Bronchial epithelial cell (primary cell): ENCODE measurements around the gene ZNF646. TPM values are rescaled to one million over a fixed set of nuclear protein-coding genes. Genes with fewer than 3 reads are reported as not detected.

Experiments
- DNase-seq: peaks from one replicate; pipeline ENCODE4 v3.0.0-alpha.2; 2010; ENCODE audit warnings: low read depth
- FAIRE-seq: peaks from 2 replicates; lab custom pipeline; 2011; peaks lifted over from hg19 to GRCh38; lab: Jason Lieb, UNC
- H3K27me3 ChIP-seq: 2 replicates; pipeline ENCODE4 v1.5.1; 2011; ENCODE audit warnings: low read length; ENCODE audit not compliant: control insufficient read depth, insufficient read depth
- H3K36me3 ChIP-seq: 2 replicates; pipeline ENCODE4 v1.5.1; 2011; ENCODE audit warnings: low read length; ENCODE audit not compliant: control insufficient read depth, insufficient read depth
- H3K4me3 ChIP-seq: 2 replicates; pipeline ENCODE4 v1.5.1; 2011; ENCODE audit warnings: mild to moderate bottlenecking, low read depth, low read length, control low read depth
- total RNA-seq: library from RNA; depleted of rRNA; stranded (reverse); fragments of >200 nt; gene quantifications from 2 replicates; pipeline ENCODE4 v1.2.1, GENCODE V29; 2014
- TF ChIP-seq, protein P1 (sequence below): IDR thresholded peaks from 2 replicates; pipeline ENCODE4 v1.5.1; 2011; ENCODE audit warnings: mild to moderate bottlenecking, moderate library complexity, low read length, control low read depth, inconsistent platforms; ENCODE audit not compliant: insufficient read depth, severe bottlenecking

Gene ZNF646
- total RNA-seq, 1 donor from 2014 or later: 6.3 TPM

GRCh38 chr16:31110106-31111034, 36.1 kb downstream of the ZNF646 start:
- no peak for DNase-seq
- H3K4me3 ChIP-seq: no peak overlapping the region
- TF ChIP-seq, protein P1, sequence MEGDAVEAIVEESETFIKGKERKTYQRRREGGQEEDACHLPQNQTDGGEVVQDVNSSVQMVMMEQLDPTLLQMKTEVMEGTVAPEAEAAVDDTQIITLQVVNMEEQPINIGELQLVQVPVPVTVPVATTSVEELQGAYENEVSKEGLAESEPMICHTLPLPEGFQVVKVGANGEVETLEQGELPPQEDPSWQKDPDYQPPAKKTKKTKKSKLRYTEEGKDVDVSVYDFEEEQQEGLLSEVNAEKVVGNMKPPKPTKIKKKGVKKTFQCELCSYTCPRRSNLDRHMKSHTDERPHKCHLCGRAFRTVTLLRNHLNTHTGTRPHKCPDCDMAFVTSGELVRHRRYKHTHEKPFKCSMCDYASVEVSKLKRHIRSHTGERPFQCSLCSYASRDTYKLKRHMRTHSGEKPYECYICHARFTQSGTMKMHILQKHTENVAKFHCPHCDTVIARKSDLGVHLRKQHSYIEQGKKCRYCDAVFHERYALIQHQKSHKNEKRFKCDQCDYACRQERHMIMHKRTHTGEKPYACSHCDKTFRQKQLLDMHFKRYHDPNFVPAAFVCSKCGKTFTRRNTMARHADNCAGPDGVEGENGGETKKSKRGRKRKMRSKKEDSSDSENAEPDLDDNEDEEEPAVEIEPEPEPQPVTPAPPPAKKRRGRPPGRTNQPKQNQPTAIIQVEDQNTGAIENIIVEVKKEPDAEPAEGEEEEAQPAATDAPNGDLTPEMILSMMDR: no peak
- peaks cover 16% of the 10 kb centered on the region for H3K36me3 ChIP-seq
- no peak for FAIRE-seq
- no peaks in the 10 kb centered on the region for H3K27me3 ChIP-seq

- TF ChIP-seq, protein P1: no peak
- no peaks in the 10 kb centered on the region for H3K27me3 ChIP-seq
- H3K36me3 ChIP-seq: peaks cover 16% of the 10 kb centered on the region
- DNase-seq (no peak), FAIRE-seq (no peak)
- H3K4me3 ChIP-seq: no peak overlapping the region
Observed at GRCh38 chr16:31111881-31112466, 37.8 kb downstream of the ZNF646 start.

- Histone ChIP-seq H3K36me3 (peaks cover 16% of the 10 kb centered on the region), H3K4me3 (no peak overlapping the region), H3K27me3 (no peaks in the 10 kb centered on the region)
- TF ChIP-seq, protein P1: no peak
- no peak for FAIRE-seq
- DNase-seq: no peak
Observed at GRCh38 chr16:31112711-31113110, 38.5 kb downstream of the ZNF646 start.

DNA sequence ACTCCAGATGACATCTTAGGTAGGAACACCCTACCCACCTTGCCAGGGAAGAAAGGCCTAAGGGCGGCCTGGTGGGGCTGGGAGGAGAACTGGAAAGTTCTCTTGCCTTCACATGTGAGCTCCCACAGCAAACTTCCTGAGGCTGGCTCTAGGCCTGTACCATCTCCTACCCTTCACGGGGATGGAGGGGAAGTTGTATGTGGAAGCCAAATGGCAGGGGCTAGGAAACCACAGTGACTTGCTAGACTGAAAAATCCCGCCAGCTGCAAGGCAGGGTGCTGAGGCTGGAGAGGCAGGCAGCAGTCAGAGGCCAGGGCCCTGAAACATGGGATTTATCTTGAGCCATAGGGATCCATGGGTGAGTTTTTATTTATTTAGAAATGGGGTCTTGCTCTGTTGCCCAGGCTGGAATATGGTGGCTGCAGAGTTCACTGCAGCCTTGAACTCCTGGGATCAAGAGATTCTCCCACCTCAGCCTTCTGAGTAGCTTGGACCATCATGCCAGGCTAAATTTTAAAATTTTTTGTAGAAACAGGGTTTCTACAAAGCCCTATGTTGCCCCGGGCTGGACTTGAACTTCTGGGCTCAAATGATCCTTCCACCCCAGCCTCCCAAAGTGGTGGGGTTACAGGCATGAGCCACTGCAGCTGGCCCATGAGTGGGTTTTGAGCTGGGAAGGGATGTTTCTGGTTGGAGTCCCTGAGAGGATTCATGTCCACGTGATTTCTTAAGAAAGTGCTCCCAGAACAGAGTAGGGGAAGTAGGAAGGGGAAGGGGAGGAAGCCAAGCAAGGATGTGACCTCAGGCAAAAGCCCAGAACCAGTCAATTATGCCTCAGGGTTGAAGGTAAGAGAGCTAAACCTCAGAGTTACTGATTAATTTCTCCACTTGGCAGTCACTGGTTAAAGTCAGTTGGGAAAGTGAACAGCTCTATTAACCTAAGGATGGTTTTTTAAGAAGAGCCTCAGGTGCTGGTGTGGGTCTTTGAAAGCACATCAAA, 39.2 kb downstream of the ZNF646 start:
- DNase-seq (no peak), FAIRE-seq (no peak)
- H3K36me3 ChIP-seq: peaks cover 16% of the 10 kb centered on the region
- H3K27me3 ChIP-seq: no peaks in the 10 kb centered on the region
- no peak overlapping the region for H3K4me3 ChIP-seq
- TF ChIP-seq, protein P1: no peak

- H3K4me3 ChIP-seq: no peak overlapping the region
- TF ChIP-seq, protein P1: no peak
- no peaks in the 10 kb centered on the region for H3K27me3 ChIP-seq
- H3K36me3 ChIP-seq: peaks cover 13% of the 10 kb centered on the region
- DNase-seq (no peak), FAIRE-seq (no peak)
Observed at GRCh38 chr16:31114468-31114867, 40.2 kb downstream of the ZNF646 start.
